Measurements from ENCODE around the gene ACOX3. TPM values are rescaled to one million over a fixed set of nuclear protein-coding genes. Genes with fewer than 3 reads are reported as not detected.

ACOX3 gene
- total RNA-seq, 2 experiments from 2014 or later: 12.7 to 16.8 TPM

DNA sequence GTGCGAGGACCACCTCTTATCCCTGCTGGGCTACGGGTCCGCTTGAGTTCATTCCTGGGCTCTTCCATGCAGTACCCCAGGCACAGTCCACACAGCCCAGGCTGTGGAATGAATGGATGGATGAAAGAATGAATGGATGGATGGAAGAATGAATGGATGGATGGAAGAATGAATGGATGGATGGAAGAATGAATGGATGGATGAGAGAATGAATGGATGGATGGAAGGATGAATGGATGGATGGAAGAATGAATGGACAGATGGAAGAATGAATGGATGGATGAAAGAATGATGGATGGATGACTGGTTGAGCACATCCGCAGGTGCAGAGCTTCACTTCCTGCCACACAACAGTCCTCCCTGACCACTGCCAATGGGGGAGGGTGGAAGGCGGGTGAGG is 28.2 kb downstream of the ACOX3 start:
- no peak for TF ChIP-seq EZH2phosphoT487 (IDR thresholded peaks at IDR 0.05; ENCODE audit: borderline replicate concordance, low read depth, low read length)
- TF ChIP-seq, protein P1, sequence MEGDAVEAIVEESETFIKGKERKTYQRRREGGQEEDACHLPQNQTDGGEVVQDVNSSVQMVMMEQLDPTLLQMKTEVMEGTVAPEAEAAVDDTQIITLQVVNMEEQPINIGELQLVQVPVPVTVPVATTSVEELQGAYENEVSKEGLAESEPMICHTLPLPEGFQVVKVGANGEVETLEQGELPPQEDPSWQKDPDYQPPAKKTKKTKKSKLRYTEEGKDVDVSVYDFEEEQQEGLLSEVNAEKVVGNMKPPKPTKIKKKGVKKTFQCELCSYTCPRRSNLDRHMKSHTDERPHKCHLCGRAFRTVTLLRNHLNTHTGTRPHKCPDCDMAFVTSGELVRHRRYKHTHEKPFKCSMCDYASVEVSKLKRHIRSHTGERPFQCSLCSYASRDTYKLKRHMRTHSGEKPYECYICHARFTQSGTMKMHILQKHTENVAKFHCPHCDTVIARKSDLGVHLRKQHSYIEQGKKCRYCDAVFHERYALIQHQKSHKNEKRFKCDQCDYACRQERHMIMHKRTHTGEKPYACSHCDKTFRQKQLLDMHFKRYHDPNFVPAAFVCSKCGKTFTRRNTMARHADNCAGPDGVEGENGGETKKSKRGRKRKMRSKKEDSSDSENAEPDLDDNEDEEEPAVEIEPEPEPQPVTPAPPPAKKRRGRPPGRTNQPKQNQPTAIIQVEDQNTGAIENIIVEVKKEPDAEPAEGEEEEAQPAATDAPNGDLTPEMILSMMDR (conservative IDR thresholded peaks at IDR 0.05; ENCODE audit: low read length): no peak
- no peaks in the 10 kb centered on the region for H3K79me2 ChIP-seq (ENCODE audit: insufficient read depth, low read depth, low read length)
- H3K4me3 ChIP-seq (ENCODE audit: low read depth, low read length, poor library complexity, severe bottlenecking): no peak overlapping the region
- no peaks in the 10 kb centered on the region for H3K4me1 ChIP-seq (ENCODE audit: insufficient read depth, low read length, poor library complexity, severe bottlenecking)
- H3K9me3 ChIP-seq (ENCODE audit: low read length): no peaks in the 10 kb centered on the region
- intact Hi-C loops (cut with micrococcal nuclease; ENCODE audit: unreplicated experiment): no loop called here
- no peaks in the 10 kb centered on the region for H3K9me2 ChIP-seq (ENCODE audit: insufficient read depth, low read length)
- no TSS peak for BruUV-seq (replicated peaks)
- H3K4me2 ChIP-seq (ENCODE audit: low read length): no peak overlapping the region
- ChIA-PET CTCF (ENCODE audit: unreplicated experiment) (no interaction called here), POLR2A (interaction anchor here (0.8 kb wide), 1 partner anchor 16 kb away, joined by 3 read pairs; no protein-coding TSS in a partner anchor)
- DNase-seq (ENCODE audit: low spot score): no peak
- no peaks in the 10 kb centered on the region for H4K20me1 ChIP-seq (ENCODE audit: insufficient read depth, low read length)
- no peak overlapping the region for H2AFZ ChIP-seq (ENCODE audit: low read length)
- no peak overlapping the region for H3K27ac ChIP-seq (ENCODE audit: low read depth, low read length, poor library complexity, severe bottlenecking)
- peaks cover 7% of the 10 kb centered on the region; the same call in 1 of the 2 replicates for H3K36me3 ChIP-seq (ENCODE audit: insufficient read depth, low read length)

DNA sequence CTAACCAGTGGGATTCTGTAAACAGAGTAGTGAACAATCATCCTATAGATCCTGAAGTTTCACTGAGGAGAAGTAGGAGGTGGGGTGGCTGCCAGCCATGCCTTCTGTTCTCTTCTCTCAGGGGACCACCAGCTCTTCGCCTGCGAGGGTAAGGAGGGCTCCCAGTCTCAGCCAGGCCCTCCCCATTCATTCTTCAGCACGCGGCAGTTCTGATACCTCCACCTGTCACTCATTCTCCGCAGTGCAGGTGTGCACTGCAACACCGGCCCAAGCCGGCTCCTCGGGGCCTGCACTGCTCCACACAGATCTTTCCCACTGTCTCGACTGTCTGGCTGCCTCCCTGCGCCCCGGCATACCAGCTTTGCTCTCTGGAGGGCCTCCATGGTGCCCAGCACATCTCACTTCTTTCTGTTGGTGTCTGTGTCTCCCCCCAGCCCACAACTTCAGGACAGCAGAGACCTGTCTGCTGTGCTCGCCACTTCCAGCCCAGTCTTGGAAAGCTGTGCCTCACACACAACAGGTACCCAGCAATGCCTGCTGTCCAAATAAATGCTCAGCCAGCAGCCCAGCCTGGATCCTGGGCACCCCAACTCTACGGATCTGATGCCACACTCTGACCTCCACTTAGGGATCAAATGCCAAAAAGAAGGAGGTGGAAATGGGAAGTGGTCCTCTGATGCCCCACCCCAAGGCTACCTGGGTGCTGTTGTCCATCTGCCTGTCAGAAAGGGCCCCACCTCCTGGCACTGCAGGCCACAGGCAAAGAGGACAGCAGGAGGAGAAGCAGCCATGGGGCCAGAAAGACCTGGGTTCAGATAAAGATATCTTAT is 29.0 kb downstream of the ACOX3 start:
- no peak overlapping the region for H3K4me3 ChIP-seq (ENCODE audit: low read depth, low read length, poor library complexity, severe bottlenecking)
- H3K4me2 ChIP-seq (ENCODE audit: low read length): no peak overlapping the region
- no peaks in the 10 kb centered on the region for H3K79me2 ChIP-seq (ENCODE audit: insufficient read depth, low read depth, low read length)
- no peaks in the 10 kb centered on the region for H3K9me3 ChIP-seq (ENCODE audit: low read length)
- no peaks in the 10 kb centered on the region for H3K4me1 ChIP-seq (ENCODE audit: insufficient read depth, low read length, poor library complexity, severe bottlenecking)
- no peak overlapping the region for H2AFZ ChIP-seq (ENCODE audit: low read length)
- CTCF ChIA-PET (ENCODE audit: unreplicated experiment): no interaction called here
- TF ChIP-seq, protein P1 (conservative IDR thresholded peaks at IDR 0.05; ENCODE audit: low read length): no peak
- no peak for TF ChIP-seq EZH2phosphoT487 (IDR thresholded peaks at IDR 0.05; ENCODE audit: borderline replicate concordance, low read depth, low read length)
- BruUV-seq (replicated peaks): no TSS peak
- H3K36me3 ChIP-seq (ENCODE audit: insufficient read depth, low read length): peaks cover 7% of the 10 kb centered on the region; the same call in 1 of the 2 replicates
- no peak overlapping the region for H3K27ac ChIP-seq (ENCODE audit: low read depth, low read length, poor library complexity, severe bottlenecking)
- DNase-seq (ENCODE audit: low spot score): no peak
- no peaks in the 10 kb centered on the region for H4K20me1 ChIP-seq (ENCODE audit: insufficient read depth, low read length)
- H3K9me2 ChIP-seq (ENCODE audit: insufficient read depth, low read length): no peaks in the 10 kb centered on the region
- POLR2A ChIA-PET: interaction anchor here (0.8 kb wide), 1 partner anchor 15 kb away, joined by 3 read pairs; no protein-coding TSS in a partner anchor
- intact Hi-C loops (cut with micrococcal nuclease; ENCODE audit: unreplicated experiment): no loop called here

All from OCI-LY7 (cell line).